Body of pancreas (tissue), 4 donors: Measurements from ENCODE around the gene LAG3.

Experiments used
- CTCF ChIP-seq, 7 experiments: fragments of 450-650 bp in 4 of 7; fragments of 200-600 bp in 3 of 7; sonication (generic) in 3 of 7; IDR thresholded peaks; one replicate each; pipeline ENCODE4 v1.5.1; 2016 to 2019; ENCODE audit warnings: antibody characterized with exemption in 7 of 7
- POLR2A ChIP-seq, 3 donors: fragments of 450-650 bp; IDR thresholded peaks; one replicate each; pipeline ENCODE4 v1.6.1; 2016; ENCODE audit warnings: antibody characterized with exemption in 3 of 3, mild to moderate bottlenecking in 2 of 3

- TF ChIP-seq POLR2A (IDR thresholded peaks at IDR 0.05) (peak; percentile 40 to 83 (median 79)), CTCF (IDR thresholded peaks at IDR 0.05) (peak in 1 of 7 experiments; percentile 23)
Measured at GRCh38 chr12:6723607-6724408, 48.5 kb upstream of the LAG3 start, which contains the start of gene COPS7A.
